Nucleus accumbens (tissue), 56 donors: ENCODE results near the gene EXOC4.

ENCODE experiments used
- DNase-seq, 56 donors: peaks; one replicate each; lab custom pipeline; 2025; lab: John Stamatoyannopoulos, UW

Gene EXOC4

DNA sequence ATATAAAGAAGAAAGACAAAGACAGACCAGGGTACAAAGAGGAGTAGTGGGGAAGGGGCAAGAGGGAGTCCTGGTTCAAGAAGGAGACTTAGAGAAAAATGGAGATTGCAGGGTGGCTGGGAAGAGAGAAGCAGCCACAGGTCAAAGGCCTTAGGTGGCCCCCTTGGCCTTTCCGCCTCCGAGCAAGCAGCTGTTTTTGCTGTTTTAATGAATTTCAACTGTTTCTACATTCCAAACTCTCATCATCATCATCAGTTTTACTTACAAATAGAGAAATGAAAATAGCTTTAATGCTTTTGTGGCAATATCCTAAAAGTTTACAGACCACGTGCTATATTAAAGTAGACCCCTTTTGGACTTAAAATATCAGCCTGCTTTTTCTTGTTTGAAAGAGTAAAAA, 399.7 kb downstream of the EXOC4 start:
- DNase-seq = no peak

DNA sequence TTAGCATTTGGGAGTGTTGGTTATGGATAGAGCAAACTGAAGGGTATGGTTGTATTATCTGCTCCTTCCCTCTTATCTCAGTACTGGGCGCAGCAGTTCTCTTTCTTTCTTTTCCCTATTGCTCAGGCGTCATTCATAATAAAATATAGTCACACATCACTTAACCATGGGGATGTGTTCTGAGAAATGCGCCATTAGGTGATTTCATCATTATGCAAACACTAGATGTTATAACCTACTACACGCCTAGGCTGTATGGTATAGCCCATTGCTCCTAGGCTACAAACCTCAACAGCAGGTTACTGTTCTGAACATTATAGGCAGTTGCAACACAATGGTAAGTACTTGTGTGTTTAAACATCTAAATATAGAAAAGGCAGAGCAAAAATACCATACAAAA, 401.7 kb downstream of the EXOC4 start:
- DNase-seq = no peak

DNA sequence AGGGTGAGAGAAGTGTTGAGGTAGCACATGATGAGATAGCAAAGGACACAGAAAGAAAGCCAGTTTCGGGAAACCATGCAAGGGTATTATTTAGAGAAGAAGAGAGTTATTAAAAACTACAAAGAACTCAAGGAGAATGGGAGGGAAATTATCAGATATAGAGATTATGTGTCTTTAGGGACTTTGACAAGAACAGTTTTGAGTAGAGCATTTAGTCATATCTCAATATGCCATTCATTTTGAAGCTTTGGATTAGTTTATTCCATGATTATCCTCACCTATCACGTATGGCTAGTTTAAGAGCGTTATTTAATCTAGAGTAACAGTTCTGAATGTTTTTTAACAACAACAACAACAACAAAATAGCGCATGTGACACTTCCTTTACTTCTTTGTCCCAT, 409.4 kb downstream of the EXOC4 start:
- DNase-seq = no peak

DNA sequence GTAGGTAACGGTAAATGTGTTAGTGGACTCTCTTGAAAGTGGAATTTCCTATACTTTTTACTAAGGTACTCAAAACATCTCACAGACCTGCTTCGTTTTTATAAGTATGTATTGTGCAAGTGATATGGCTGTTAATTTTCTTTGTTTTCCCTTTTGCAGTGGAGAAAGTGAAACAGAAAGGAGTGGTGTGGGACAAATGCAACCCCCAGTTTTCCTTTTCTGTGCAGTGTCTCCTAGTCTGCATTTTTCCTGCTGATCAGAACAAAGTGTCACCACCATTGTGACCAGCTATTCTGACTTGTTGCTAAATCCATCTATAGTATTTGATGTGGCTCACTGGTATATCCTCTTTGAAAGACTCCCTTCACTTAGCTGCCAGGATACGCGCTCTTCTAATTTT, 410.0 kb downstream of the EXOC4 start:
- DNase-seq = no peak

DNA sequence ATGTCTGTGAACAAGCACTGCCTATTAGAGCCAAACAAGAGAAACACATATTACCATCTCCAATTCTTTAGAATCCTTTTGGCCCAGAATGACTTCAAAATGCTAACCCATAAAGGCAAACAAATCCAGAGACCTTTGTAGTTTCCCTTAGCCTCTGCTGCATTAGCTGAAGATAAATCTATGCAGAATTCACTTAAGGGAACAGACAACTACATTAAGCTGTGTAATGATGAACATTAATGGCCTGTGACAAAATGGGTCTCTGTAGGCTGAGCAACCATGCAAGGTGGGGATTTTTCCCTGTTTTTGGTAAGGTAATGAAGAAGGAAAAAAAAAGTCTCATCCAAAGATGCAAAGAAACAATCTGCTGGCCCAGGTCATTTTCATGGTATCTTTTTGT, 411.6 kb downstream of the EXOC4 start:
- no peak for DNase-seq

DNA sequence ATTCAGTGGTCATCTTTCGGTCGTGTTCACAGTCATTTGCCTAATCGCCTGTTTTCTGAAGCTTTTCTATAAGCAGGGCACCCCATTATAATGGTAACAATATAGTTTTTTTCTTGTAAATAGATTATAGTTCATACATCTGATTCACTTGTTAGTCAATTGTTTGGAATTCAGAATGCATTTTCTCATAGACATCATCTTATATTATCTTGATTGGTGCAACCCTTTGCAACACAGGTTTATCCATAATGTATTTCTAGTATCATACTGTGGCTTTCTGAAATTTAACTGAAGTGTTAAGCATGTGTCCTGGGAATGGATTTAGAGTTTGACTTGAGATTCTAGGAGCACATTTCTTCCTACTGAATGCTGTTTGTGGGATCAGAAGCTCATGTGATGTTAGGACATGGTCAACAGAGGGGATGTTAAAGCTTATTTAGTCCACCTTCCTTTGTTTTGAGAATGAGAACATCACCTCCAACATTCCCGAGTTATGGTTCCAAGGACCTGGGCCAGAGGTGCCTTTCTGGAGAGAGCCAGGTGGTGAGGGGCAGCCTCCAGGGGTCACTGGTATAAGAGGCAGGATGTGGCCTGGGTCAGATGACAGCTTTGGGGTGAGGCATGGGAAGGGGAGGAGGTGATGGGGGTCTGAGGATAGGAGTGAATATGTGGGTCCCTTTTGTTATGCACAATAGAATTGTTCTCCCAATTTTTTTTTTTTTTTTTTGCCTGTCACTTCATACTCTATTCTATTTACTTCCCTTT, 415.6 kb downstream of the EXOC4 start:
- no peak for DNase-seq

DNA sequence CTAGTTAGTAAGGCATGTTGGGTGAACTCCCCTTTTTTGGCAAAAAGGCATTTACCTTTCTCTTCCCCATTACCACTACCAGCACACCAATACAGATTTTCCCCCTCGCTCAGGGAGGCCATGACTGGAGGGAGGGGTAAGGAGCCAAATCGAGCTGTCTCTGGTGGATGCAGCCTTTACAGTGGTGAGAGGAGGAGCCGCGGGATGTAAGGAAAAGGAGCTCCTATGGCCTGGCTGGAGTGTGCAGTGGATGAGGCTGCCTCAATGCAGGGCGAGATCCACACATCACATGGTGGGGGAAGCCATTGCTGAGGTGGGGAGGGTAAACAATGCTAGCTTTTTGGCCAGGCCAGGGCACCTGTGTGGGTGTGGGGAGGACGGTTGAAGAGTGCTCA, 416.2 kb downstream of the EXOC4 start:
- no peak for DNase-seq

DNA sequence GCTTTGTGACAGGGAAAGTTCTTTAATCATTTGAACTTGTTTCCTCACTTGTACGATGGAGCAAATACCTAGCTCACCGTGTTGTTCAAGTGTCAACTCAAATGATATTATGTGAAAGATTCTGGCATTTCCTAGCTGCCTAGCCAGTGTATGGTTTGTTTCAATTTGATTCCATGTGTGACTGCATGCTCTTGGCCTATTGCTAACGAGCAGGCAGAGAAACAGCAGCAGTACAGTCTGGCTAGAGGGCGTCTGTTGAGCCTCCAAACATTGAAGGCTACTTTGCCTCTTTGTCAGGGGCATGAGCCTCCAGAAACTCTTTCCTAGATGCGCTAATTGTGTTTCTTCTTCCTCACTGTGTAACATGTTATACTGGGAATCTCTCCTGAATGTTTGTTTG, 417.4 kb downstream of the EXOC4 start:
- no peak for DNase-seq

DNA sequence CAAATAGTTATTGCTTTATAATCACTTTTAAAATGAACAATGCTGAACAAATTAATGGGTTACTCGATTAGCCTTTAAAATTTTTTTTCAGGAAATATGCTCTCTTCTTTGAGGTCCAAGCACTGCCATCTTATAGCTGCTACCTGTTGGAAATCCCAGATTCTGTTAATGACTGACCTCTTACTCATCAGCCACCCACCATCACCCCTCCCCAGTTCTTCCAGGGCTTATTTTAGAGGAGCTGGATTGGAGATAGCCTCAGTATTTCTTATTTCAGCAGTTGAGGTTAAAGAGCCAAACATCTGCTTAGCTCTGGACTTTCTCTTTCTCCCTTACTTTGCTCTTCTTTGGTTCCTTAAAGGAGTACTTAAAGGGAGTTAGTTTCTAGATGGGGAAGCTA, 420.0 kb downstream of the EXOC4 start:
- DNase-seq = no peak

DNA sequence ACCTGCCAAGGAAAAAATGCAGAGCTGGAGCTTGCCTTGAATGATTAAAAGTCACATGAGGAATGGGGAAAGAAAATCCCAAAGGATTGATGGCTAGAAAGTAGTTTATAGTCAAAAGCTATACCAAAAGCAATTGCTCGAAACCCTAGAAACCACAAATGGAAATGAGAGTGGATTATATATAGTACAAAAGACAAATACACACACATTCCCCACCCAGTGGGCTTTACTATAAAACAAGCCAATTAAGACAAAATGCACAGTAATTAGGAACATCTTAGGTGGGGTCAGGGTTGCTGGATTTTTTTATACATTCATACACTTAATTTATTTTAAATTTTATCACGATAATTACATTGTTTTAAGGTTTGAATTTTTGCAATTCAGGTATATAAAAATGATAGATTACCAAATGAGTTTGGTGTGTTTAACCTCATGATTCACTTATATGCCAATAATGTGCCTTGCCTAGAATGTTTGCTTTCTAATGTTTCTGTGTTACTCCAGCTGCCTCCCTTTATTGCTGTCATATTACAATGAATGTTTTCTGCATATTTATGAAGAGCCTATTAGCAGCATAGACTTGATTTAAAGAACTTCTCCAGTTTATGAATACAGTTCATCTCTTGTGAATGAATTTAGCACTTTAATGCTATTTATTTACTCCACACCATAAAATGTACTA, 421.3 kb downstream of the EXOC4 start:
- DNase-seq = no peak

DNA sequence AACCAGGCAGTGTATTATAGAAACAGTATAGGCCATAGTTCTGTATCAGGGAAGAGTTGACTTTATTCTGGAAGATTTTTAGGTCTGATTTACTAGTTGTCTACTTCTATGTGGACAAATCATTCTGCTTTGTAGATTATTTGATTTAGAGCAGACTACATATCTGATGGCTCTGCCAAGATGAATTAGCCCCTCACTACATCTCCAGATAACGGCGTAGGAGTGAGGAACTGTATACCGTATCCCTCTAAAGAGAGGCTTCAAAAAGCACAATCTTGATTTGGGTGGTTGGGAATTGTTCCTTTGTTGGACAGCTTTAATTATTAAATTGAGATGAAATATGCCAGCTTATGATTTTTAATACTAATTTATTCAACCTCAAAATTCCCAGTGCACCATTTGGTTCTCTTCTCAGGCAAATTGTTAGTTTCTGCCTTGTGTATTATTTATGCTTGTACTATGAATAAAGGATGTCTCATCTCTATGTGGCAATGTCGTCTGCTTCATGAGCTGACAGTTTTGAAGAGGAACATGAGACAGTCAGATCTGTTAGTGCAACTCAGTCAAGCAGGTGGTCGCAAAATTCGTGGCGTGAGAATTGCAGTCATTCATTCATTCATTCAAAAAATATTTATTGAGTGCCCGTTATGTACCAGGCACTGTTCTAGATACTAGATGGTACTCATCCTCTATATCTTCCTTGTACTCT, 422.8 kb downstream of the EXOC4 start:
- DNase-seq = no peak

DNA sequence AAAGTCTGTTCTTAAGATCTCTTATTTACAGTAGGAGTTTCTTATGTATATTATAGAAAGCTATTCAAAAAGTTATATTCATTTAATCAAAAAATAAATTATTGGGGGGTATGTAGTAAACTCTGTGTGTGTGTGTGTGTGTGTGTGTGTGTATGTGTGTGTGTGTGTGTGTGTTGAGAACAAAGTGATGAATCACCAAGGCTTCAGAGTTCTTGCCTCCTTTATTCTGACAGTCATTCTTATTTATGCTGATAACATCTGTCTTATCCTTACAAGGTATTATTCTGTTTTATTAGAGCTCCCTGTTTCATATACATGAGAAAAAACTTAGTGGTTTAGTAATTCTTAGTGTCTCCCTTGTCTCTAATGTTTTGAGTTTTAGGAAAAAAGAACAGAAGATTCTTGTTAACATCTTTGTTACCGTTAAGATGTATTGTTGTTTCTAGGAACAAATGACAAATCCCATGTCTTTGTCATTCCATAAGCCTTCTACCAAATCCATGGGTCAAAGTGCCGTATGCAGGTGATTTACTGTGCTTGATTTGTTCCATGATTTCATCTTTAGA, 424.0 kb downstream of the EXOC4 start:
- no peak for DNase-seq

DNA sequence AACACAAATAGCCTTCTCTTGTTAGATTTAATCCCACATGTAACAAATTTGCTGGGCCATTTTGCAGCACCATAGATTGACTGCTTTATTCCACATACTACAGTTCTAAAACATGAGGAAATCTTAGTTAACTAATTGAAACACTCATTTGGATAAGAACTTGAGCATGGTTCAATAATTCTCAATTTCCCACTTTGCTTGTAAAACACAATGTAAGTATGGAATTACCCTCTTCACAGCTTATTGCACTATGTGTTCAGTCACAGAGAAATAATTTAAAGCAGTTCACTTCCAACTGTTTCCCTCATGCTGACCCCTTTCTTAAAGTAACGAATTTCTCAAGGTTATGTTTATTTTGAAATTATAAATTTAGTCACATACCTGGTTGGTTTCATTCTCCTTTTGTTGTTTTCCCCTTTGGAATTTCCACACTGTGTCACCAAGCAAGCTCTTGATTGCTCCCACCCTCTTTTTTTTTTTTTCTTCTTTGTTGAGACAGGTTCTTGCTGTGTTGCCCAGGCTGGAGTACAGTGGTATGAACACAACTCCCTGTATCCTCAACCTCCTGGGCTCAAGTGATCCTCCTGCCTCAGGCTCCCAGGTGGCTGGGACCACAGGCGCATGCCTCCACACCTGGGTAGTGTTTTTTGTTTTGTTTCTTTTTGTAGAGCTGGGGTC, 425.4 kb downstream of the EXOC4 start:
- no peak for DNase-seq

DNA sequence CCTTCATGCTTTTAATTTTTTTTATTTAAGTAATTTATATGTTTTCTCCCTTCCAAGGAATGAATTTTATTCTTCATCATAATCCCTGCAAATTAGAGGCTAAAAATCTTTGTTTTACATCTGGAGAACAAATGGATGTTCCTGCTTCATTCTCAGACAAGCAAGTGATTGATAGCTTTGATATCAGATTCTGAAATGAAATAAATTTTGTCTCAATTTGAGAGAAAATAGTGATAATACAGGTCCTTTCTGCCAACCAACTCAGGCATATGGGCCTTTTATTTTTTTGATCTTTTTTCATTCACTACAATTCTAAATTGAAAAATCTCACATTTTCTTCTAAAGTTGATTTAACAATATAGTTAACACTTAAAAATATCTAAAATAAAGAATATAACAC, 427.1 kb downstream of the EXOC4 start:
- DNase-seq = no peak

DNA sequence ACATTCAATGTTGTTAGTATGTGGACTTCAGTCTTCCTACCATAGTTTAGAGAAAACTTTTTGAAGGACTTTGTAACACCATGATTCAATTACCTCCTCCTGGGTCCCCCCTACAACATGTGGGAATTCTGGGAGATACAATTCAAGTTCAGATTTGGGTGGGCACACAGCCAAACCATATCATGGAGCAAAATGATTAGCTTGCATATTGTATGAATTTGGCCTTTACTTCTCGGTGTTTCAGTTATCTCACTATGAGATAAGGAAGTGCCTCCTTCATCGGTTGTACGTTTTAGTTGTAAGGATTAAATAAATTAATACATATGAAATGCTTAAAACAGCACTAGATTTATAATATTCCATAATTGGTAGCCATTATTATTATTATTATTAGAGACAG, 428.7 kb downstream of the EXOC4 start:
- DNase-seq = no peak

DNA sequence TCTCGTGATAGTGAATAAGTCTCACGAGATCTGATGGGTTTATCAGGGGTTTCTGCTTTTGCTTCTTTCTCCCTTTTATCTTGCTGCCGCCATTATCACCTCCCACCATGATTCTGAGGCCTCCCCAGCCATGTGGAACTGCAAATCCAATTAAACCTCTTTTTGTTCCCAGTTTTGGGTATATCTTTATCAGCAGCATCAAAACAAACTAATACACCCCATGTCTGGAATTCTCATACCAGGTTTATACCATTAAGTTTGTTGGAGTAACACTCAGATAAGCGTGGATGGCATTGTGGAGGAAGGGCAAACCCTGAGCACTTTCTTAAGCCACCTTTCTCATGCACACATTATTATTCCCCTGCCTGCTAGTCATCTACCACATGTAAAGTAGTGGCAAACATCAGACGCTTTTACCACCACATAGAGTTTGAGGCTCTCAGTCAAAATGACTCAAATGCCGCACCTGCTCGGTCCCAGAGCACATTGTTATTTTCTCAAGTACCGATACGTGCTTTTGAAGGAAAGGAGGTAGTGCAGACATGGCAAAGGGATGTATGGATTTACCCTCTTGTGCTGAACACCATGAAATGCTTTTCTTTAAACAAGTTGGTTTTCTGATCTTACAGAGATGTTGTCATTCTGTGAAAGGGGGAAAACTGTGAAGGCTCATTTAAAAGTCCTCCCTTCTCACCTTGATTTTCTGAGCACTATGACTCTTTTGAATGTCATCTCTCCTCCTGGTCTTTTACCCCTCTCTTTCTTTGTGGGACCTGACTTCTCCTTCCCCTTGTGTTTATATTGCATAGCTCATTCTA, 429.7 kb downstream of the EXOC4 start:
- no peak for DNase-seq

DNA sequence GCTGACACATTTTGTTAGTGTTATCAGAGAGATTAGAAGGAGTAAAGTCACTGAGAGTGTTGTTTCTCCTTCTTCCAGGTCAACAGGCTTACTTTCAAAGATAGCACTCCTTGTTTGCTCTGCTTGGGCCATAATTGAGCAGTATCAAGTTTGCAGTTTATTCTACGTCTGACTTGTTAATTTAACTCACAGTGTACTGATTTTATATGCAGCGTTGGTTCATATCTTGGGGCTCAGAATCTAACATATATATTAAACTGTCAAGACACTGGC, 430.2 kb downstream of the EXOC4 start:
- DNase-seq = no peak

DNA sequence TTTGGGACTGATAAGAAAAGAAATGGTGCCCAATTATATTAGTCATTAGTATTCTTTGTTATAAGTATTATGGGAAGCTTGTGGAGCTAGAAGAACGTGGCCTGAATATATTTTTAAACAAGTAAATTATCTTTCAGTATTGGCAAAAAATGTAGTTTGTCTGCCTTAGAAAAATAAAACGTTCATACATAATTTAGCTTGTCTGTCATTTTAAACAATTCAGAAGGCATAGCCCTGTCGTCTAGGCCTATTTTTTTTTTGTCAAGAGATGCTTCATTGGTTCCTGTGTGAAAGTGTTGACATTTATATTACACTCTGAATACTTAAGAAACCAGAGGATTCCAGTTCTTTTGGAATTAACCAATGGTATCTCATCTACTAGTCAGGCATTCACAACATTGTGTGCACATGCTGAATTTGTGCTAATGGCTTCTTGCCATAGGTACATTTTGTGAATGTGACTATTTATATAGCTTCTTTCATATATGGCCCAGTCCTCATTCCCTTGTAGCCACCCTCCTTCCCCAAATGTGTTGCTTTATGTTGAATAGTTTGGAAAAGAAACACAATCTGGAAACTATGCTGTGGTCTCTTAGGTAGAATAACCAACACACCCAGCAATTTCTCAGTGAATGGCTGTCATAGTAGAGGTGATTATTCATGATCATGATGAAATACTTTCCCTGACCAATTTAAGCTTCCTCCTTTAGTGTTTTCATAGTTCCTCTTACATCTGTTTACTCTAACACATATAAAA, 435.8 kb downstream of the EXOC4 start:
- no peak for DNase-seq

DNA sequence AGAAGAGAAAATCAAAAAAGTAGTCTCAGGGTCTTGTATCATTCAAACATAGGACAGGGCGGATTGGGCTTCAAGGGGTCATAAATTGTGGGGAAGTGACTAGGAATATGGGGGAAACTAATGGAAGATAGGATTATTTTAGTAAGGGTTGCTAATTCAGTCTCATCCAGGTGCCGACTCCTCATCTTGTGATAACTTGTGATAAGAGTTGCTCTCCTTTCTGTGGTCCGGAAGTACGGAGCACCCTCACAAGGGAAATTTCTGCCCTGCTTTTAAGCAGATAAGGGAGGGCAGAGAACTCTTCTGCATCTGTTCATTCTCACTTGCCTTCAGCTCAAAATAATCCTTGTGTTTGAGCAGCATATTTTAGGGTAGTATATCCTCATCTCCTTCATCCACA, 437.9 kb downstream of the EXOC4 start:
- DNase-seq = no peak
